Spleen (tissue), 7 donors: ENCODE measurements around the gene LY86.

Experiments used
- POLR2A ChIP-seq, 3 donors: fragments of 450-650 bp; IDR thresholded peaks; one replicate each; pipeline ENCODE4 v1.5.1; 2017; ENCODE audit warnings: antibody characterized with exemption in 3 of 3, mild to moderate bottlenecking in 1 of 3
- POLR2AphosphoS5 ChIP-seq, 3 donors: sonication (generic); formaldehyde crosslinking; IDR thresholded peaks; one replicate each; pipeline ENCODE4 v1.5.1; 2017; ENCODE audit warnings: antibody characterized with exemption in 3 of 3
- TF ChIP-seq, protein P1 (sequence below), 11 experiments: fragments of 200-600 bp in 7 of 11; fragments of 450-650 bp in 4 of 11; sonication (generic) in 4 of 11; IDR thresholded peaks in 8 of 11; conservative IDR thresholded peaks in 3 of 11; 1 replicate in 7 of 11; 2 replicates in 4 of 11; pipeline versions ENCODE4 v1.4.0 to v1.8.0; 2016 to 2021; ENCODE audit warnings: antibody characterized with exemption in 11 of 11, inconsistent platforms in 4 of 11, mild to moderate bottlenecking in 1 of 11
- donor health status: DM: no; HTN: no; CAD: no; lungs with moderate emphysema.
- donor health status: DM: no; HTN: no; CAD: no.
- donor health status: DM: no; HTN: no; CAD: no.

DNA sequence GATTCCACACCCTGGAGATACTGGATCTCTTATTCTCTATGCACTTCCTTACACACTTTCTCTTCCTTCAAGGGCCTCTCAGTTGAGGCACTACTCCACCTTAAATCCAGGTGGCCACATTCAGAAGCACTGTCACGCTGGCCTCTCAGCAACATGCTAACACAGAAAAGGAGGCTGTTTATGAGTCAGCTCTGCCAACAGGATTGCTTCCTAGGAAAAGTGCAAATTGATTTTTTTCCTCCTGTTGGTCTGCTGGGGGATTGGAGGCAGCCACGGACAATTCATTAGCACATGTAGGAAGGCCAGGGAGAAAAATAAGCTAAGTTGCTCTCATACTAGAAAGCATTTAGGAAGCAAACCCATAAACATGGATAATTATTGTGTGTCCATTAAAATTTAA, 20.9 kb downstream of the LY86 start:
- no peak for TF ChIP-seq POLR2A (IDR thresholded peaks at IDR 0.05)
- TF ChIP-seq, protein P1, sequence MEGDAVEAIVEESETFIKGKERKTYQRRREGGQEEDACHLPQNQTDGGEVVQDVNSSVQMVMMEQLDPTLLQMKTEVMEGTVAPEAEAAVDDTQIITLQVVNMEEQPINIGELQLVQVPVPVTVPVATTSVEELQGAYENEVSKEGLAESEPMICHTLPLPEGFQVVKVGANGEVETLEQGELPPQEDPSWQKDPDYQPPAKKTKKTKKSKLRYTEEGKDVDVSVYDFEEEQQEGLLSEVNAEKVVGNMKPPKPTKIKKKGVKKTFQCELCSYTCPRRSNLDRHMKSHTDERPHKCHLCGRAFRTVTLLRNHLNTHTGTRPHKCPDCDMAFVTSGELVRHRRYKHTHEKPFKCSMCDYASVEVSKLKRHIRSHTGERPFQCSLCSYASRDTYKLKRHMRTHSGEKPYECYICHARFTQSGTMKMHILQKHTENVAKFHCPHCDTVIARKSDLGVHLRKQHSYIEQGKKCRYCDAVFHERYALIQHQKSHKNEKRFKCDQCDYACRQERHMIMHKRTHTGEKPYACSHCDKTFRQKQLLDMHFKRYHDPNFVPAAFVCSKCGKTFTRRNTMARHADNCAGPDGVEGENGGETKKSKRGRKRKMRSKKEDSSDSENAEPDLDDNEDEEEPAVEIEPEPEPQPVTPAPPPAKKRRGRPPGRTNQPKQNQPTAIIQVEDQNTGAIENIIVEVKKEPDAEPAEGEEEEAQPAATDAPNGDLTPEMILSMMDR (IDR thresholded peaks at IDR 0.05 in 8 of 11, conservative IDR thresholded peaks at IDR 0.05 in 3 of 11), result no peak
- no peak for TF ChIP-seq POLR2AphosphoS5 (IDR thresholded peaks at IDR 0.05)
